Measurements from ENCODE around the gene TJP2.

TJP2 gene

DNA sequence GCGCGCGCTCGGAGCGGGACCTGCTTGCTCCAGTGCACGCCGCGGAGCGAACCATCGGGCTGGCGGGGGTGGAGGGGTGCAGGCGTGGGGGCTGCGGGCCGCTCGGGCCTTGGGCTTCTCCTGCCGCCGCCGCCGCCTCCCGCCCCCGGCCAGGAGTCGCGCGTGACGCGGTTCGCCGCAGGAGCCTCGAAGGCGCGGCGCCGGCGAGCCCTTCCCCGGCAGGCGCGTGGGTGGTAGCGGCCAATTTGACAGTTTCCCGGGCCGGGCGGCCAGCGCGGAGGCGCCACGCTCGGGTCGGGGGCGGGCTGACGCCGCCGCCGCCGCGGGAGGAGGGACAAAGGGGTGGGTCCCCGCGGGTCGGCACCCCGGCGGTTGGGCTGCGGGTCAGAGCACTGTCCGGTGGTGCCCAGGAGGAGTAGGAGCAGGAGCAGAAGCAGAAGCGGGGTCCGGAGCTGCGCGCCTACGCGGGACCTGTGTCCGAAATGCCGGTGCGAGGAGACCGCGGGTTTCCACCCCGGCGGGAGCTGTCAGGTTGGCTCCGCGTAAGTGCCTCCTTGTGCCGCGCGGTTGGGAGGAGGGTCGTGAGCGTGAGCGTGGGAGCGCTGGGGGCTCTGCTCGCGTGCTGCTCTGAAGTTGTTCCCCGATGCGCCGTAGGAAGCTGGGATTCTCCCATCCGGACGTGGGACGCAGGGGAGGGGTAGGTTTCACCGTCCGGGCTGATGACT is at the start of gene TJP2:
TJP2 (plus strand) TSS at position 387 of the 725 bp plus-strand sequence; CDS start at position 483, 96 bp downstream.
- Histone ChIP-seq H3K9me3 (ENCODE audit: low read depth, low read length) (no peaks in the 10 kb centered on the region), H3K36me3 (ENCODE audit: insufficient read depth, low read length) (no peaks in the 10 kb centered on the region), H3K9ac (ENCODE audit: insufficient read length) (peak within 1 kb of the TSS; percentile 61), H3K27ac (no peak within 1 kb of the TSS), H3K4me3 (peak within 1 kb of the TSS; percentile 79)
- no peak for DNase-seq (ENCODE audit: low read depth, low spot score)
- TF ChIP-seq EZH2 (IDR thresholded peaks at IDR 0.05) (no peak), FOXP2 (optimal IDR thresholded peaks at IDR 0.05; ENCODE audit: control extremely low read depth, extremely low read length, insufficient read depth) (no peak), POLR2AphosphoS5 (IDR thresholded peaks at IDR 0.05; ENCODE audit: borderline replicate concordance, low read depth, low read length) (no peak)

DNA sequence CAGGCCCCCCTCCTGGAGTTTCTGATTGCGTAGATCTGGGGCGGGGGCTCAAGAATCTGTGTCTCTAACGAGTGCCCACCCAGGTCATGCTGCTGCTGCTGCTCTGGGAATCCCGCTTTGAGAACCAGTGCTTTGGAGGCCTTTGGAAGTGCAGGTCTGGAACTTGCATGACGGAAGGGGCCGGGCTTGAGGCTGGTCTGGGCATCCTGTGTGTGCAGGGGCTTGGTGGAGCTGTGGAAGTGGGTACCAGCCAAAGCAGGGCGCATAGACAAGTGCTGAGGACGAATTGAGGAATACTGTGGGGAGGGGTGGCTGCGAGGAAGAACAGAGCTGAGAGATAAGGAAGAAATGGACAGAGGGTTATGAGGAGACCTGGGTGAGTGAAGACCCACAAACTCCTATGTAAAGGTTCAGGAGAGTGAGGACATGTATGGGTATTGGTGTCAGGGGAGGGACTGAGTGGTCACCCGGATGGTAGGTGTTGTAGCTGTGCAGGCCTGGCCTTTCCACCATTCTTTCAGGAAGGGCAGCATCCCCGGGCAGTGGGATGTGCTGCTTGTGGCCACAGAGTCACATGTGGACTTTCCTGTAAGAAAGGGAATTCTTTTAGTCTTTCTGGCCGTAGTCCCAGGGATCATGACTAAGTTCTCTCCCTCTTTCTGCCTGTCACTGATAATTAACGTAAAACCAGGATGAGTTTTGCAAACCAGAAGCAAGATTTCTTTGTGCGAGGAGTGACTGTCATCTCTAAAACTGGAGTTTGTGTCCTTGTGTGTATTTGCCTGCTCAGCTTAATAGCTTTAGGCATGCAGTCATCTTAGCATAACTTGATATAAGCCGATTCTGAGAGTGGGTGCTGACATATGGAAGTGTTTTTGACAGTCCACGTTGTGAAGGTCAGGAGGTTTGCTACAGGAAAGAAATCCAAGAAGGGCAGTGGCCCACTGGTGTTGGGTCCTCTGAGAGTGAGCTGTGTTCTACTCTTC is 43.3 kb upstream of the TJP2 start:
- no peaks in the 10 kb centered on the region for H3K36me3 ChIP-seq (ENCODE audit: insufficient read depth, low read length)
- no peak for DNase-seq (ENCODE audit: low read depth, low spot score)
- TF ChIP-seq POLR2AphosphoS5 (IDR thresholded peaks at IDR 0.05; ENCODE audit: borderline replicate concordance, low read depth, low read length): no peak
- TF ChIP-seq FOXP2 (optimal IDR thresholded peaks at IDR 0.05; ENCODE audit: control extremely low read depth, extremely low read length, insufficient read depth): no peak
- TF ChIP-seq EZH2 (IDR thresholded peaks at IDR 0.05): no peak
- H3K9ac ChIP-seq (ENCODE audit: insufficient read length): no peak overlapping the region
- no peak overlapping the region for H3K4me3 ChIP-seq
- no peak overlapping the region for H3K27ac ChIP-seq
- H3K9me3 ChIP-seq (ENCODE audit: low read depth, low read length): no peaks in the 10 kb centered on the region

DNA sequence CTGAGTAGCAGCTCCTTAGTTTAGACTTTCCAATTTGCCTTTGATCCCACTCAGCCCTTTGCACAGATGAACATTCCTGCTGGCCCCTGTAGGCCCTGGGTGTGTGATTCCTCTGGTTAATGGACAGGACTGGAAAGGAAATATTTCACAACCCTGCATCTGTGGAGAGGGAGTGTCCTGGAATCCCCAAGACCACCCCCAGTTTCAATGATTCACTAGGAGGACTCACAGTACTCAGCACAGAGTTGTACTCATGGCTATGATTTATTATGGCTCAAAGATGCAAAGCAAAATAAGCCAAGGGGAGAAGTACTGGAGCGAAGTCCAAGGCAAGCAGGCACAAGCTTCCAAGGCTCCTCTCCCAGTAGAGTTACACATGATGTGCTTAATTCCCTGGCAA is 42.4 kb upstream of the TJP2 start:
- no peak overlapping the region for H3K27ac ChIP-seq
- H3K9ac ChIP-seq (ENCODE audit: insufficient read length): no peak overlapping the region
- TF ChIP-seq EZH2 (IDR thresholded peaks at IDR 0.05): no peak
- TF ChIP-seq POLR2AphosphoS5 (IDR thresholded peaks at IDR 0.05; ENCODE audit: borderline replicate concordance, low read depth, low read length): no peak
- no peak for TF ChIP-seq FOXP2 (optimal IDR thresholded peaks at IDR 0.05; ENCODE audit: control extremely low read depth, extremely low read length, insufficient read depth)
- H3K36me3 ChIP-seq (ENCODE audit: insufficient read depth, low read length): no peaks in the 10 kb centered on the region
- H3K9me3 ChIP-seq (ENCODE audit: low read depth, low read length): no peaks in the 10 kb centered on the region
- no peak for DNase-seq (ENCODE audit: low read depth, low spot score)
- no peak overlapping the region for H3K4me3 ChIP-seq

DNA sequence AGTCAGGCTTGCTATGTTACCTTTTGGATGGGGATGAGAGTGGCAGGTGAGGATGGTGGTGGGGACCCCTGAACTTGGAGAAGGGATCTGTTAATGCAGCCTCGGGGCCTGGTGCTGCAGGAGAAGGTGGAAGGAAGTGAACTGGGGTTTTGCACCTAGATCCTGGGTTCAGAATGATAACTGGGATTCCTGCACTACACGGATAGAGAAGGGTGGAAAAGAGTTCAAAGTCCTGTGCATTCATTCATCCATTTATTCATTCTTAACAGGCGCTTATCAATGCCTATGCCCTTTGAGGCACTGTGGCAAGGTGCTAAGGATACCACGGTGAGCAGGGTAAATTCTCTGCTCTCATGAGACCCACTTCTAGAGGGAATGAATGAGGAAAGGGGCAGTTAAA is 41.7 kb upstream of the TJP2 start:
- no peak for DNase-seq (ENCODE audit: low read depth, low spot score)
- Histone ChIP-seq H3K9me3 (ENCODE audit: low read depth, low read length) (no peaks in the 10 kb centered on the region), H3K27ac (no peak overlapping the region), H3K9ac (ENCODE audit: insufficient read length) (no peak overlapping the region), H3K4me3 (no peak overlapping the region), H3K36me3 (ENCODE audit: insufficient read depth, low read length) (no peaks in the 10 kb centered on the region)
- TF ChIP-seq FOXP2 (optimal IDR thresholded peaks at IDR 0.05; ENCODE audit: control extremely low read depth, extremely low read length, insufficient read depth) (no peak), POLR2AphosphoS5 (IDR thresholded peaks at IDR 0.05; ENCODE audit: borderline replicate concordance, low read depth, low read length) (no peak), EZH2 (IDR thresholded peaks at IDR 0.05) (no peak)

DNA sequence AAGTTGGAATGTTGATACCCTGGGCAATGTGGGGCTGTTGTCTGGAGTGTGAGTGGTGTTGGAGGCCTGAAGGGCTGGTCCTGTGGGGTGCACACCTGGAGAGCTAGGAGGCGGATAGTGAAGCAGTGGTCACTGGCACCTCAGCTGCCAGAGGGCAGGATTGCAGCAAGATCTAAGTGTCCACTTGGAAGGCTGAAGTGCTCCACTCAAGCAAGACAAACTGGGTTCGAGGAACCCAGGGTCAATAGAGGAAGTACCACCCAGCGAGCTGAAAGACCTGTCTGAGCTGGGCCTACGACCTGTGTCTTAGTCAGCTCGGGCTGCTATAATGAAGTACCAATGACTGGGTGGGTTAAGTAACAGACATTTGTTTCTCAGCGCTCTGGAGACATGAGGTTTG is 39.7 kb upstream of the TJP2 start:
- no peak for DNase-seq (ENCODE audit: low read depth, low spot score)
- no peak overlapping the region for H3K4me3 ChIP-seq
- H3K9ac ChIP-seq (ENCODE audit: insufficient read length): no peak overlapping the region
- no peak overlapping the region for H3K27ac ChIP-seq
- H3K9me3 ChIP-seq (ENCODE audit: low read depth, low read length): no peaks in the 10 kb centered on the region
- no peaks in the 10 kb centered on the region for H3K36me3 ChIP-seq (ENCODE audit: insufficient read depth, low read length)
- TF ChIP-seq EZH2 (IDR thresholded peaks at IDR 0.05): no peak
- TF ChIP-seq POLR2AphosphoS5 (IDR thresholded peaks at IDR 0.05; ENCODE audit: borderline replicate concordance, low read depth, low read length): no peak
- no peak for TF ChIP-seq FOXP2 (optimal IDR thresholded peaks at IDR 0.05; ENCODE audit: control extremely low read depth, extremely low read length, insufficient read depth)

DNA sequence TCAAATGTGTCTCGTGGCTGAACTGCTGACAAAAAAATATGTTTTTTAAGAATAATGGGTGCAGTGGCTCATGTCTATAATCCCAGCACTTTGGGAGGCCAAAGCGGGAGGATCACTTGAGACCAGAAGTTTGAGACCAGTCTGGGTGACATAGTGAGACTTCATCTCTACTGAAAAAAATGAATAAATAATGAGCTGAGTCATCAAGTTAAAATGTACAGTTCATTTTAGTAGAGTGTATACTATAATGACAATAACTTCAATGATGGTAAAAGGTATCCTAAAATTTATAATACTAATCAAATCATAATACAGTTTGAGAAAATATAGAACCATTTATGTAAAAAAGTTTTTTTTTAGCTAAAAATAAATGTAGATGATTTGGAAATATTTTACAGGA is 37.9 kb upstream of the TJP2 start:
- no peak overlapping the region for H3K9ac ChIP-seq (ENCODE audit: insufficient read length)
- no peak overlapping the region for H3K27ac ChIP-seq
- TF ChIP-seq POLR2AphosphoS5 (IDR thresholded peaks at IDR 0.05; ENCODE audit: borderline replicate concordance, low read depth, low read length): no peak
- TF ChIP-seq EZH2 (IDR thresholded peaks at IDR 0.05): no peak
- TF ChIP-seq FOXP2 (optimal IDR thresholded peaks at IDR 0.05; ENCODE audit: control extremely low read depth, extremely low read length, insufficient read depth): no peak
- H3K36me3 ChIP-seq (ENCODE audit: insufficient read depth, low read length): no peaks in the 10 kb centered on the region
- H3K4me3 ChIP-seq: no peak overlapping the region
- no peak for DNase-seq (ENCODE audit: low read depth, low spot score)
- H3K9me3 ChIP-seq (ENCODE audit: low read depth, low read length): no peaks in the 10 kb centered on the region

DNA sequence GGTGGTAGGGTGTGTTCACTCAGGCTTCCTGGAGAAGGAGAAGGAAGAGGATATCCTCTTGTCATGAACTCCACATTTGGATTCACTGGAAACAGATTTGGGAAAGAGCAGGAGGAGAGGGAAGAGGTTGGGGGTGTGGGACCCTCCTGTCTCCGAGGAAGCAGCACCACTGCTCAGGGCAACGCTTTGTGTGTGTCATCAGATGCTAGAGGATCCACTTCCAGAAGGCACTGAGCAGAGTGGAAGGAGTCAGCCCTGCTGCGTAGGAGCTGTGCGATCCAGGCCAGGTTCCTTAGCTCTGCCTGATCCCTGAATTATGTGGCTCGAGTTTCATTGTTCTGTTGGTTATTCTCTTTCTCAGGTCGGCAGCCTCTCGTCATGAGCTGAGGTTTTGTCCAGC is 37.3 kb upstream of the TJP2 start:
- Histone ChIP-seq H3K36me3 (ENCODE audit: insufficient read depth, low read length) (no peaks in the 10 kb centered on the region), H3K27ac (no peak overlapping the region), H3K9ac (ENCODE audit: insufficient read length) (no peak overlapping the region), H3K9me3 (ENCODE audit: low read depth, low read length) (no peaks in the 10 kb centered on the region), H3K4me3 (no peak overlapping the region)
- DNase-seq (ENCODE audit: low read depth, low spot score): no peak
- TF ChIP-seq FOXP2 (optimal IDR thresholded peaks at IDR 0.05; ENCODE audit: control extremely low read depth, extremely low read length, insufficient read depth): no peak
- TF ChIP-seq EZH2 (IDR thresholded peaks at IDR 0.05): no peak
- no peak for TF ChIP-seq POLR2AphosphoS5 (IDR thresholded peaks at IDR 0.05; ENCODE audit: borderline replicate concordance, low read depth, low read length)

DNA sequence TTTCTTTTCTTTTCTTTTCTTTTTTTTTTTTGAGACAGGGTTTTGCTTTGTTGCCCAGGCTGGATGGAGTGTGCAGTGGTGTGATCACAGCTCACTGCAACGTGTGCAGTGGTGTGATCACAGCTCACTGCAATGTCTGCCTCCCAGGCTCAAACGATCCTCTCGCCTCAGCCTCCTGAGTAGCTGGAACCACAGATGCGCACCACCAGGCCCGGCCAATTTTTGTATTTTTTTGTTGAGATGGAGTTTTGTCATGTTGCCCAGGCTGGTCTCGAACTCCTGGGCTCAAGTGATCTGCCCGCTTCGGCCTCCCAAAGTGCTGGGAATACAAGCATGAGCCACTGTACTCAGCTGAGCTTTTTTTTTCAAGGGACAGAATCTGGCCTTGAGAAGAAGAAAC is 36.8 kb upstream of the TJP2 start:
- Histone ChIP-seq H3K9ac (ENCODE audit: insufficient read length) (no peak overlapping the region), H3K9me3 (ENCODE audit: low read depth, low read length) (no peaks in the 10 kb centered on the region), H3K4me3 (no peak overlapping the region), H3K27ac (no peak overlapping the region), H3K36me3 (ENCODE audit: insufficient read depth, low read length) (no peaks in the 10 kb centered on the region)
- no peak for DNase-seq (ENCODE audit: low read depth, low spot score)
- TF ChIP-seq POLR2AphosphoS5 (IDR thresholded peaks at IDR 0.05; ENCODE audit: borderline replicate concordance, low read depth, low read length): no peak
- no peak for TF ChIP-seq FOXP2 (optimal IDR thresholded peaks at IDR 0.05; ENCODE audit: control extremely low read depth, extremely low read length, insufficient read depth)
- TF ChIP-seq EZH2 (IDR thresholded peaks at IDR 0.05): no peak

All from SK-N-MC (cell line).